MM.1S (cell line): ENCODE results near the gene TDRD12.

Experiments
- DNase-seq: peaks from one replicate; pipeline ENCODE4 v3.0.0-alpha.2; 2015
- H2AFZ ChIP-seq: fragments of 300-600 bp; sonication (generic); 2 replicates; pipeline ENCODE4 v1.6.0; 2016; ENCODE audit warnings: antibody characterized with exemption, low read length
- H3F3A ChIP-seq: fragments of 300-600 bp; sonication (generic); 2 replicates; pipeline ENCODE4 v1.6.1; 2016; ENCODE audit warnings: mild to moderate bottlenecking, antibody characterized with exemption, low read length, moderate library complexity, mixed read lengths; ENCODE audit not compliant: insufficient read depth
- H3K27ac ChIP-seq: fragments of 300-600 bp; sonication (generic); 2 replicates; pipeline ENCODE4 v1.5.1; 2016; ENCODE audit warnings: mild to moderate bottlenecking, low read length
- H3K27me3 ChIP-seq: fragments of 300-600 bp; sonication (generic); replicated peaks from 2 replicates; pipeline ENCODE4 v1.6.0; 2016; ENCODE audit warnings: low read length; ENCODE audit not compliant: insufficient read depth
- H3K36me3 ChIP-seq: fragments of 300-600 bp; sonication (generic); replicated peaks from 2 replicates; pipeline ENCODE4 v1.6.1; 2016; ENCODE audit warnings: mild to moderate bottlenecking, low read length, mixed read lengths; ENCODE audit not compliant: insufficient read depth
- H3K4me1 ChIP-seq: fragments of 300-600 bp; sonication (generic); 2 replicates; pipeline ENCODE4 v1.6.1; 2016; ENCODE audit warnings: low read length, mixed read lengths
- H3K4me2 ChIP-seq: fragments of 300-600 bp; sonication (generic); 2 replicates; pipeline ENCODE4 v1.6.0; 2016; ENCODE audit warnings: low read depth, low read length
- H3K4me3 ChIP-seq: fragments of 300-600 bp; sonication (generic); 2 replicates; pipeline ENCODE4 v1.5.1; 2016; ENCODE audit warnings: low read length, mixed read lengths
- H3K79me2 ChIP-seq: fragments of 300-600 bp; sonication (generic); 2 replicates; pipeline ENCODE4 v1.6.1; 2016; ENCODE audit warnings: mixed run types, low read length, mixed read lengths
- H3K9ac ChIP-seq: fragments of 300-600 bp; sonication (generic); 2 replicates; pipeline ENCODE4 v1.6.1; 2016; ENCODE audit warnings: low read length, mixed read lengths
- H3K9me2 ChIP-seq: fragments of 300-600 bp; sonication (generic); replicated peaks from 2 replicates; pipeline ENCODE4 v1.6.1; 2016; ENCODE audit warnings: mild to moderate bottlenecking, low read length, mixed read lengths; ENCODE audit not compliant: insufficient read depth
- H3K9me3 ChIP-seq: fragments of 300-600 bp; sonication (generic); replicated peaks from 2 replicates; pipeline ENCODE4 v1.6.1; 2016; ENCODE audit warnings: mild to moderate bottlenecking, low read length, mixed read lengths; ENCODE audit not compliant: insufficient read depth
- H4K20me1 ChIP-seq: fragments of 300-600 bp; sonication (generic); 2 replicates; pipeline ENCODE4 v1.6.1; 2016; ENCODE audit warnings: mild to moderate bottlenecking, low read length, moderate library complexity, mixed read lengths; ENCODE audit not compliant: insufficient read depth
- EZH2 ChIP-seq: fragments of 300-600 bp; sonication (generic); optimal IDR thresholded peaks from 2 replicates; pipeline ENCODE3; 2017; ENCODE audit warnings: low read depth, mild to moderate bottlenecking, antibody characterized with exemption, low read length, mixed read lengths
- EZH2phosphoT487 ChIP-seq: fragments of 300-600 bp; sonication (generic); IDR thresholded peaks from 2 replicates; pipeline ENCODE4 v1.6.1; 2018; ENCODE audit warnings: antibody characterized with exemption, low read length
- TF ChIP-seq, protein P1 (sequence below): fragments of 300-600 bp; sonication (generic); IDR thresholded peaks from 2 replicates; pipeline ENCODE4 v1.5.1; 2016; ENCODE audit warnings: antibody characterized with exemption, low read length, mixed read lengths

TDRD12 gene

DNA sequence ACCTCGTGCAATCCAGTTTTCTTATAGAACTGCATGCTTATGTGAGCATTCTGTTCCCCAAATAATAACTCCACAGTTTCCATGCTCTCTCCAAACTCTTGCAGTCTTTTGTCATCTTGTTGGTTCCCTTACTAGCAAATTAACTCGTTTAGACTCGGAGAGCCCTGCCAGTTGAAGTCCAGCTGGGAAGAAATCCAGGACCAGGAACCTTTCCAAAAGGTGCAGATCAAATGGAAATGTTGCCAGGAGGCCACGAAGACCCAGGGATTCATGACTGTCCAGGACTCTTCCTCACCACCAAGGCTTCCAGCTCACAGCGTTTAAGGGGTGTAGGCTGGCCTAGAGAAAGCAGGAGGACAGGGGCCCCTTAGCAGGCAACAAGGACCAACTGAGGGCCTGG is 2.1 kb upstream of the TDRD12 start:
- H3K4me1 ChIP-seq: no peaks in the 10 kb centered on the region
- no peak overlapping the region for H3K4me3 ChIP-seq
- H3K4me2 ChIP-seq: no peak overlapping the region
- no peaks in the 10 kb centered on the region for H3K9me2 ChIP-seq
- no peak overlapping the region for H3K27ac ChIP-seq
- DNase-seq: no peak
- 0 out of 2 replicates have a peak, but pooled peaks cover 2% of the 10 kb centered on the region for H3F3A ChIP-seq
- H2AFZ ChIP-seq: no peak overlapping the region
- H3K9me3 ChIP-seq: no peaks in the 10 kb centered on the region
- H4K20me1 ChIP-seq: no peaks in the 10 kb centered on the region
- no peaks in the 10 kb centered on the region for H3K79me2 ChIP-seq
- no peak overlapping the region for H3K9ac ChIP-seq
- H3K36me3 ChIP-seq: no peaks in the 10 kb centered on the region
- H3K27me3 ChIP-seq: no peaks in the 10 kb centered on the region
- TF ChIP-seq EZH2 (no peak), EZH2phosphoT487 (no peak)
- TF ChIP-seq, protein P1, sequence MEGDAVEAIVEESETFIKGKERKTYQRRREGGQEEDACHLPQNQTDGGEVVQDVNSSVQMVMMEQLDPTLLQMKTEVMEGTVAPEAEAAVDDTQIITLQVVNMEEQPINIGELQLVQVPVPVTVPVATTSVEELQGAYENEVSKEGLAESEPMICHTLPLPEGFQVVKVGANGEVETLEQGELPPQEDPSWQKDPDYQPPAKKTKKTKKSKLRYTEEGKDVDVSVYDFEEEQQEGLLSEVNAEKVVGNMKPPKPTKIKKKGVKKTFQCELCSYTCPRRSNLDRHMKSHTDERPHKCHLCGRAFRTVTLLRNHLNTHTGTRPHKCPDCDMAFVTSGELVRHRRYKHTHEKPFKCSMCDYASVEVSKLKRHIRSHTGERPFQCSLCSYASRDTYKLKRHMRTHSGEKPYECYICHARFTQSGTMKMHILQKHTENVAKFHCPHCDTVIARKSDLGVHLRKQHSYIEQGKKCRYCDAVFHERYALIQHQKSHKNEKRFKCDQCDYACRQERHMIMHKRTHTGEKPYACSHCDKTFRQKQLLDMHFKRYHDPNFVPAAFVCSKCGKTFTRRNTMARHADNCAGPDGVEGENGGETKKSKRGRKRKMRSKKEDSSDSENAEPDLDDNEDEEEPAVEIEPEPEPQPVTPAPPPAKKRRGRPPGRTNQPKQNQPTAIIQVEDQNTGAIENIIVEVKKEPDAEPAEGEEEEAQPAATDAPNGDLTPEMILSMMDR: no peak

DNA sequence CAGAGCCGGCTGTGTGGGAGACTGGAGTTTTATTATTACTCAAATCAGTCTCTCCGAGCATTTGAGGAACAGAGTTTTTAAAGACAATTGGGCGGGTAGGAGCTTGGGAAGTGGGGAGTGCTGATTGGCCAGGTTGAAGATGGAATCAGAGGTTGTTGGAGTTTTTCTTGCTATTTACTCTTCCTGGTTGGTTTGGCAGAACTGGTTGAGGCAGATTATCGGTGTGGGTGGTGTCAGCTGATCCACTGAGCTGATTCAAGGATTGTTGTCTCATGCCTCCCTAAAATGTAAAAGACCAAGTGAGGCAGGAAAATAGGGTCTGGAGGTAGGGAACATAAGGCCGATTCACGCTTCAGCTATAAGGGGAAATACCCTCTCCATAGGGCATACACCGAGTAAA is 1.3 kb upstream of the TDRD12 start:
- no peaks in the 10 kb centered on the region for H3K9me3 ChIP-seq
- no peak overlapping the region for H2AFZ ChIP-seq
- no peak overlapping the region for H3K4me3 ChIP-seq
- DNase-seq: no peak
- no peak overlapping the region for H3K9ac ChIP-seq
- no peaks in the 10 kb centered on the region for H3K79me2 ChIP-seq
- no peaks in the 10 kb centered on the region for H3K36me3 ChIP-seq
- H3K27ac ChIP-seq: no peak overlapping the region
- 0 out of 2 replicates have a peak, but pooled peaks cover 2% of the 10 kb centered on the region for H3F3A ChIP-seq
- TF ChIP-seq EZH2phosphoT487 (no peak), EZH2 (no peak)
- TF ChIP-seq, protein P1: no peak
- H3K4me2 ChIP-seq: no peak overlapping the region
- no peaks in the 10 kb centered on the region for H3K4me1 ChIP-seq
- no peaks in the 10 kb centered on the region for H3K9me2 ChIP-seq
- H4K20me1 ChIP-seq: no peaks in the 10 kb centered on the region
- no peaks in the 10 kb centered on the region for H3K27me3 ChIP-seq

DNA sequence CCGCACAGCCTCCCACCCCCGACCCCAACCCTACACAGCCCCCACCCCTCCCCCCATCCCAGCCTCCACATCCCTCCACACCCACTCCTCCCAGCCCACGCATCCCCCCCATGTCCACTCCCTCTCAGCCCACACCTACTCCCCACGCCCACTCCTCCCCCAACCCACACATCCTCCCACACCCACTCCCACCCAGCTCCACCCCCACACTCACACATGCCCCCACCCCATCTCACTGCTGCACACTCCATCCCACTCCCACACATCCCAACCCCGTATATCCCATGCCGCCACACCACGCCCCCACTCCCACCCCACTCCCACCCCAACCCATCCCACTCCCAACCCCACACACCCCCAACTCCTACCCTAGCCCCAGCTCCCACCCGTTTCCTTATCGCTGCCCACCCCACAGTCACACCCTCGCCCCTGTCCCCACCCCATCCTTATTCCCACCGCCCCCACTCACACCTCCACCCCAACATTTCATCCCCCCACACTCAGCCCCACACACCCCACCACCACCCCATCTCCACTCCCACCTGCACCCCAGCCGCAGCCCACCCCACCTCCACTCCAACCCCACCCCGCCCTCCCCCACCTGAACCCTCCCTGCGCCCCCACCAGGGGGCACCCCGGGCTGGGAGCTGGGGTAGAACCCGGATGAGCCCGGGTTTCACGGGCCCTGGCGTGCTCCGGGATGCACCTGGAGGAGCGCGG is 809 bp downstream of the TDRD12 start:
- Histone ChIP-seq H3F3A (0 out of 2 replicates have a peak, but pooled peaks cover 2% of the 10 kb centered on the region), H3K79me2 (no peaks in the 10 kb centered on the region), H3K4me1 (no peaks in the 10 kb centered on the region), H3K4me3 (no peak overlapping the region), H3K27ac (no peak overlapping the region), H4K20me1 (no peaks in the 10 kb centered on the region), H3K36me3 (no peaks in the 10 kb centered on the region), H2AFZ (no peak overlapping the region), H3K9me3 (no peaks in the 10 kb centered on the region), H3K4me2 (no peak overlapping the region), H3K9ac (no peak overlapping the region), H3K27me3 (no peaks in the 10 kb centered on the region), H3K9me2 (no peaks in the 10 kb centered on the region)
- DNase-seq: no peak
- TF ChIP-seq, protein P1: no peak
- TF ChIP-seq EZH2phosphoT487: no peak
- no peak for TF ChIP-seq EZH2
